ENCODE results near the gene ADIPOR2. TPM values are rescaled to one million over a fixed set of nuclear protein-coding genes. Genes with fewer than 3 reads are reported as not detected.

Gene ADIPOR2
- total RNA-seq, 4 donors from 2014 or later = 28.2 to 37.4 (median 34.1) TPM

- peaks cover 1 to 38% (median 25%) of the 10 kb centered on the region in 4 donors for H3K36me3 ChIP-seq
- WGBS = 26% methylated on average over 15 of the region's 15 CpGs
- peaks cover 28 to 92% (median 71%) of the 10 kb centered on the region in 4 donors for H3K4me1 ChIP-seq
- TF ChIP-seq EP300 (IDR thresholded peaks at IDR 0.05) (no peak), POLR2A (IDR thresholded peaks at IDR 0.05; ENCODE audit: low read depth) (no peak), POLR2AphosphoS5 (IDR thresholded peaks at IDR 0.05) (peak in 1 of 2 donors; percentile 28), CTCF (IDR thresholded peaks at IDR 0.05) (no peak)
- H3K9me3 ChIP-seq = no peaks in the 10 kb centered on the region
- H3K27ac ChIP-seq (replicated peaks in 1 of 4) = peak overlapping the region; percentile 52 to 74 (median 58)
- H3K4me3 ChIP-seq = peak overlapping the region in 2 of 4 donors; percentile 3 to 4
- H3K27me3 ChIP-seq = no peaks in the 10 kb centered on the region
- DNase-seq (ENCODE audit: extremely low spot score) = no peak
- intact Hi-C loops (cut with DNase I) = no loop called here
These were observed 46.1 kb upstream of the ADIPOR2 start for GRCh38 chr12:1644534-1645438.

- H3K27ac ChIP-seq (replicated peaks in 1 of 4) = peak overlapping the region; percentile 52 to 74 (median 58)
- no peak overlapping the region for H3K4me3 ChIP-seq
- no peaks in the 10 kb centered on the region for H3K27me3 ChIP-seq
- H3K36me3 ChIP-seq = peaks cover 0 to 28% (median 20%) of the 10 kb centered on the region in 4 donors
- H3K9me3 ChIP-seq = no peaks in the 10 kb centered on the region
- H3K4me1 ChIP-seq = peaks cover 36 to 92% (median 73%) of the 10 kb centered on the region in 4 donors
- 94% methylated on average over 16 of the region's 29 CpGs for WGBS
- intact Hi-C loops (cut with DNase I) = no loop called here
- DNase-seq (ENCODE audit: extremely low spot score) = no peak
- TF ChIP-seq EP300 (IDR thresholded peaks at IDR 0.05) = no peak
- TF ChIP-seq CTCF (IDR thresholded peaks at IDR 0.05) = no peak
- TF ChIP-seq POLR2AphosphoS5 (IDR thresholded peaks at IDR 0.05) = no peak
- TF ChIP-seq POLR2A (IDR thresholded peaks at IDR 0.05; ENCODE audit: low read depth) = no peak
These were observed 45.1 kb upstream of the ADIPOR2 start for GRCh38 chr12:1645819-1646218.

GRCh38 chr12:1646569-1647284 is 44.1 kb upstream of the ADIPOR2 start:
- WGBS = 82% methylated on average over 16 of the region's 21 CpGs
- Histone ChIP-seq H3K27ac (replicated peaks in 1 of 4) (peak overlapping the region in 2 of 4 donors; percentile 12 to 52), H3K4me3 (no peak overlapping the region), H3K9me3 (no peaks in the 10 kb centered on the region), H3K4me1 (peaks cover 43 to 94% (median 75%) of the 10 kb centered on the region in 4 donors), H3K36me3 (peaks cover 0 to 25% (median 19%) of the 10 kb centered on the region in 4 donors), H3K27me3 (no peaks in the 10 kb centered on the region)
- intact Hi-C loops (cut with DNase I) = no loop called here
- no peak for TF ChIP-seq CTCF (IDR thresholded peaks at IDR 0.05)
- no peak for TF ChIP-seq POLR2AphosphoS5 (IDR thresholded peaks at IDR 0.05)
- TF ChIP-seq POLR2A (IDR thresholded peaks at IDR 0.05; ENCODE audit: low read depth) = no peak
- no peak for TF ChIP-seq EP300 (IDR thresholded peaks at IDR 0.05)
- DNase-seq (ENCODE audit: extremely low spot score) = no peak

GRCh38 chr12:1647285-1647669 is 43.6 kb upstream of the ADIPOR2 start:
- WGBS = 91% methylated on average over 3 of the region's 3 CpGs
- Histone ChIP-seq H3K9me3 (no peaks in the 10 kb centered on the region), H3K4me3 (no peak overlapping the region), H3K36me3 (peaks cover 0 to 25% (median 19%) of the 10 kb centered on the region in 4 donors), H3K4me1 (peaks cover 45 to 94% (median 75%) of the 10 kb centered on the region in 4 donors), H3K27ac (replicated peaks in 1 of 4) (no peak overlapping the region), H3K27me3 (no peaks in the 10 kb centered on the region)
- TF ChIP-seq POLR2AphosphoS5 (IDR thresholded peaks at IDR 0.05) (no peak), CTCF (IDR thresholded peaks at IDR 0.05) (no peak)
- intact Hi-C loops (cut with DNase I) = no loop called here
- no peak for DNase-seq (ENCODE audit: extremely low spot score)

Measured in esophagus muscularis mucosa (tissue), 4 donors.